Femur (tissue), 1 donor: ENCODE measurements around the gene KCNQ5.
"Not testable (repeated sequence)": the region's sequence is repeated elsewhere in the genome, so short reads cannot be mapped to it uniquely, and the experiment has no call there.

Experiments
- DNase-seq: peaks from one replicate; pipeline ENCODE4 v3.0.0-alpha.2; 2017

The KCNQ5 gene

GRCh38 chr6:72621291-72622093 is at the start of gene KCNQ5:
Gene KCNQ5 (plus strand): TSS chr6:72622064.
- DNase-seq: peak; percentile 37

- no peak for DNase-seq
Measured at GRCh38 chr6:72579865-72580264, 42.0 kb upstream of the KCNQ5 start.

GRCh38 chr6:72580281-72580940 is 41.5 kb upstream of the KCNQ5 start:
- peak; percentile 32 for DNase-seq

GRCh38 chr6:72580950-72581349 is 40.9 kb upstream of the KCNQ5 start:
- not testable (repeated sequence) for DNase-seq

GRCh38 chr6:72588155-72588554 is 33.7 kb upstream of the KCNQ5 start:
- DNase-seq: no peak

- DNase-seq: no peak
Measured at GRCh38 chr6:72589096-72589495, 32.8 kb upstream of the KCNQ5 start.

- no peak for DNase-seq
Measured at GRCh38 chr6:72595812-72596211, 26.1 kb upstream of the KCNQ5 start.

GRCh38 chr6:72616406-72617015 is 5.4 kb upstream of the KCNQ5 start:
- no peak for DNase-seq

- no peak for DNase-seq
Measured at GRCh38 chr6:72617721-72618120, 4.1 kb upstream of the KCNQ5 start.

GRCh38 chr6:72619883-72620696 is 1.8 kb upstream of the KCNQ5 start:
- DNase-seq: peak; percentile 47

- peak; percentile 20 for DNase-seq
Measured at GRCh38 chr6:72620871-72621290, 983 bp upstream of the KCNQ5 start.

GRCh38 chr6:72622094-72622940 is 453 bp downstream of the KCNQ5 start:
- DNase-seq: peak; percentile 64

GRCh38 chr6:72623808-72624207 is 1.9 kb downstream of the KCNQ5 start:
- DNase-seq: no peak

GRCh38 chr6:72624557-72625160 is 2.8 kb downstream of the KCNQ5 start:
- DNase-seq: no peak

- DNase-seq: no peak
Measured at GRCh38 chr6:72626126-72626525, 4.3 kb downstream of the KCNQ5 start.

- DNase-seq: no peak
Measured at GRCh38 chr6:72627539-72627938, 5.7 kb downstream of the KCNQ5 start.

GRCh38 chr6:72631480-72631879 is 9.6 kb downstream of the KCNQ5 start:
- DNase-seq: no peak

- no peak for DNase-seq
Measured at GRCh38 chr6:72635636-72636035, 13.8 kb downstream of the KCNQ5 start.

GRCh38 chr6:72636215-72636614 is 14.4 kb downstream of the KCNQ5 start:
- no peak for DNase-seq

GRCh38 chr6:72636786-72637185 is 14.9 kb downstream of the KCNQ5 start:
- no peak for DNase-seq

- no peak for DNase-seq
Measured at GRCh38 chr6:72639920-72640614, 18.2 kb downstream of the KCNQ5 start.
